ENCODE results near the gene MDFI. TPM values are rescaled to one million over a fixed set of nuclear protein-coding genes. Genes with fewer than 3 reads are reported as not detected.

The MDFI gene
- total RNA-seq, 2 experiments from 2014 or later = not detected

- POLR2A ChIA-PET = interaction anchor here (2.0 kb wide), 1 partner anchor 14 kb away, joined by 5 read pairs; no protein-coding TSS in a partner anchor
Measured at GRCh38 chr6:41690541-41691330, 52.5 kb downstream of the MDFI start.

GRCh38 chr6:41691426-41692079 is 53.3 kb downstream of the MDFI start:
- Histone ChIP-seq H3K36me3 (ENCODE audit: insufficient read depth, low read length) (peaks cover 56% of the 10 kb centered on the region), H3K4me1 (ENCODE audit: insufficient read depth, low read length, poor library complexity, severe bottlenecking) (no peaks in the 10 kb centered on the region), H2AFZ (ENCODE audit: low read length) (no peak overlapping the region), H4K20me1 (ENCODE audit: insufficient read depth, low read length) (no peaks in the 10 kb centered on the region), H3K4me2 (ENCODE audit: low read length) (no peak overlapping the region), H3K27ac (ENCODE audit: low read depth, low read length, poor library complexity, severe bottlenecking) (no peak overlapping the region), H3K4me3 (ENCODE audit: low read depth, low read length, poor library complexity, severe bottlenecking) (no peak overlapping the region), H3K9me2 (ENCODE audit: insufficient read depth, low read length) (no peaks in the 10 kb centered on the region), H3K79me2 (ENCODE audit: insufficient read depth, low read depth, low read length) (no peaks in the 10 kb centered on the region), H3K9me3 (ENCODE audit: low read length) (no peaks in the 10 kb centered on the region)
- no TSS peak for BruUV-seq (replicated peaks)
- ChIA-PET POLR2A (interaction anchor here (0.6 to 2.0 kb wide), 3 partner anchors 13 to 99 kb away, joined by 3 to 5 read pairs (median 3); no protein-coding TSS in a partner anchor), CTCF (ENCODE audit: unreplicated experiment) (no interaction called here)
- DNase-seq (ENCODE audit: low spot score) = no peak
- intact Hi-C loops (cut with micrococcal nuclease; ENCODE audit: unreplicated experiment) = no loop called here
- TF ChIP-seq EZH2phosphoT487 (IDR thresholded peaks at IDR 0.05; ENCODE audit: borderline replicate concordance, low read depth, low read length) (no peak), CTCF (conservative IDR thresholded peaks at IDR 0.05; ENCODE audit: low read length) (no peak)

More at GRCh38 chr6:41690541-41691330, 52.5 kb downstream of the MDFI start:
- DNase-seq (ENCODE audit: low spot score) = no peak
- no peak overlapping the region for H3K4me2 ChIP-seq (ENCODE audit: low read length)
- H3K27ac ChIP-seq (ENCODE audit: low read depth, low read length, poor library complexity, severe bottlenecking) = no peak overlapping the region
- H3K9me3 ChIP-seq (ENCODE audit: low read length) = no peaks in the 10 kb centered on the region
- H3K9me2 ChIP-seq (ENCODE audit: insufficient read depth, low read length) = no peaks in the 10 kb centered on the region
- no peak overlapping the region for H2AFZ ChIP-seq (ENCODE audit: low read length)
- peaks cover 62% of the 10 kb centered on the region for H3K36me3 ChIP-seq (ENCODE audit: insufficient read depth, low read length)
- CTCF ChIA-PET (ENCODE audit: unreplicated experiment) = interaction anchor here (0.9 kb wide), 1 partner anchor 44 kb away, joined by 6 read pairs; no protein-coding TSS in a partner anchor
- intact Hi-C loops (cut with micrococcal nuclease; ENCODE audit: unreplicated experiment) = no loop called here
- no peaks in the 10 kb centered on the region for H3K79me2 ChIP-seq (ENCODE audit: insufficient read depth, low read depth, low read length)
- no peaks in the 10 kb centered on the region for H3K4me1 ChIP-seq (ENCODE audit: insufficient read depth, low read length, poor library complexity, severe bottlenecking)
- no peak overlapping the region for H3K4me3 ChIP-seq (ENCODE audit: low read depth, low read length, poor library complexity, severe bottlenecking)
- no TSS peak for BruUV-seq (replicated peaks)
- TF ChIP-seq EZH2phosphoT487 (IDR thresholded peaks at IDR 0.05; ENCODE audit: borderline replicate concordance, low read depth, low read length) = no peak
- no peak for TF ChIP-seq CTCF (conservative IDR thresholded peaks at IDR 0.05; ENCODE audit: low read length)
- H4K20me1 ChIP-seq (ENCODE audit: insufficient read depth, low read length) = no peaks in the 10 kb centered on the region
